ENCODE data around the gene C1QTNF5.

The C1QTNF5 gene

DNA sequence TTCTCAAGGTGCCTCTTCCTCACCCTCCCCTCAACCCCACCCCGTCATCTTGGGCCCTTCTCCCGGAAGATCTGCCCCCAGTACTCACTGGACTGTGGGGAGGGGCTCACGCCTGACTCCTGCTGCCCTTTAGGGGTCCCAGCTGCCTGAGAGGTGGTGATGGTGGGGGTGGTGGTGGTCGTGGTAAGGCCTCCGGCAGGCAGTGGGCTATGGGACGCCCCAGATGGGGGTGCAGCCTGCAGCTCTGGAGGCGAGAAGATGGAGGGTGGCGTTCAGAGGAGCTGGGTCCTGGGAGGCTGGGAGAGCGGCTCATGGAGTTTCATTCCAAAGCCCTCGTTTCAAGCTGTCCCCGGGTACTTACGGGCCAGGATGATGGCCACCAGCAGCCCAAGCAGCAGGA is 5.0 kb upstream of the C1QTNF5 start:
- H2AFZ ChIP-seq (ENCODE audit: low read depth) = no peak overlapping the region
- H3K27me3 ChIP-seq (ENCODE audit: insufficient read depth, low read depth) = peaks cover 11% of the 10 kb centered on the region; the same call in 1 of the 2 replicates
- H3K4me3 ChIP-seq (IDR thresholded peaks at IDR 0.05; ENCODE audit: insufficient read depth, low read depth, low read length) = no peak overlapping the region
- no peaks in the 10 kb centered on the region for H3K79me2 ChIP-seq (ENCODE audit: insufficient read depth, low read depth)
- H3K9ac ChIP-seq = no peak overlapping the region
- no peak overlapping the region for H3K27ac ChIP-seq
- no peak overlapping the region for H3K4me2 ChIP-seq
- H3K4me1 ChIP-seq (ENCODE audit: low read depth, poor library complexity, severe bottlenecking) = no peaks in the 10 kb centered on the region
- H4K20me1 ChIP-seq (ENCODE audit: insufficient read depth) = no peaks in the 10 kb centered on the region
- no peaks in the 10 kb centered on the region for H3K36me3 ChIP-seq (ENCODE audit: insufficient read depth)
- TF ChIP-seq, protein P1, sequence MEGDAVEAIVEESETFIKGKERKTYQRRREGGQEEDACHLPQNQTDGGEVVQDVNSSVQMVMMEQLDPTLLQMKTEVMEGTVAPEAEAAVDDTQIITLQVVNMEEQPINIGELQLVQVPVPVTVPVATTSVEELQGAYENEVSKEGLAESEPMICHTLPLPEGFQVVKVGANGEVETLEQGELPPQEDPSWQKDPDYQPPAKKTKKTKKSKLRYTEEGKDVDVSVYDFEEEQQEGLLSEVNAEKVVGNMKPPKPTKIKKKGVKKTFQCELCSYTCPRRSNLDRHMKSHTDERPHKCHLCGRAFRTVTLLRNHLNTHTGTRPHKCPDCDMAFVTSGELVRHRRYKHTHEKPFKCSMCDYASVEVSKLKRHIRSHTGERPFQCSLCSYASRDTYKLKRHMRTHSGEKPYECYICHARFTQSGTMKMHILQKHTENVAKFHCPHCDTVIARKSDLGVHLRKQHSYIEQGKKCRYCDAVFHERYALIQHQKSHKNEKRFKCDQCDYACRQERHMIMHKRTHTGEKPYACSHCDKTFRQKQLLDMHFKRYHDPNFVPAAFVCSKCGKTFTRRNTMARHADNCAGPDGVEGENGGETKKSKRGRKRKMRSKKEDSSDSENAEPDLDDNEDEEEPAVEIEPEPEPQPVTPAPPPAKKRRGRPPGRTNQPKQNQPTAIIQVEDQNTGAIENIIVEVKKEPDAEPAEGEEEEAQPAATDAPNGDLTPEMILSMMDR (conservative IDR thresholded peaks at IDR 0.05; ENCODE audit: low read depth, low read length) = no peak

GRCh38 chr11:119344291-119345010 is 3.8 kb upstream of the C1QTNF5 start:
- Histone ChIP-seq H3K4me3 (IDR thresholded peaks at IDR 0.05; ENCODE audit: insufficient read depth, low read depth, low read length) (no peak overlapping the region), H3K4me2 (no peak overlapping the region), H3K27ac (no peak overlapping the region), H2AFZ (ENCODE audit: low read depth) (no peak overlapping the region), H3K36me3 (ENCODE audit: insufficient read depth) (no peaks in the 10 kb centered on the region), H3K27me3 (ENCODE audit: insufficient read depth, low read depth) (peaks cover 10% of the 10 kb centered on the region; the same call in 1 of the 2 replicates), H4K20me1 (ENCODE audit: insufficient read depth) (no peaks in the 10 kb centered on the region), H3K4me1 (ENCODE audit: low read depth, poor library complexity, severe bottlenecking) (no peaks in the 10 kb centered on the region), H3K79me2 (ENCODE audit: insufficient read depth, low read depth) (no peaks in the 10 kb centered on the region), H3K9ac (no peak overlapping the region)
- TF ChIP-seq, protein P1 (conservative IDR thresholded peaks at IDR 0.05; ENCODE audit: low read depth, low read length) = no peak

GRCh38 chr11:119343726-119344125 is 3.0 kb upstream of the C1QTNF5 start:
- Histone ChIP-seq H3K27ac (no peak overlapping the region), H2AFZ (ENCODE audit: low read depth) (no peak overlapping the region), H4K20me1 (ENCODE audit: insufficient read depth) (no peaks in the 10 kb centered on the region), H3K4me1 (ENCODE audit: low read depth, poor library complexity, severe bottlenecking) (no peaks in the 10 kb centered on the region), H3K4me3 (IDR thresholded peaks at IDR 0.05; ENCODE audit: insufficient read depth, low read depth, low read length) (no peak overlapping the region), H3K4me2 (no peak overlapping the region), H3K27me3 (ENCODE audit: insufficient read depth, low read depth) (peaks cover 10% of the 10 kb centered on the region; the same call in 1 of the 2 replicates), H3K36me3 (ENCODE audit: insufficient read depth) (no peaks in the 10 kb centered on the region), H3K9ac (no peak overlapping the region), H3K79me2 (ENCODE audit: insufficient read depth, low read depth) (no peaks in the 10 kb centered on the region)
- TF ChIP-seq, protein P1 (conservative IDR thresholded peaks at IDR 0.05; ENCODE audit: low read depth, low read length) = no peak

GRCh38 chr11:119342362-119343130 is 1.9 kb upstream of the C1QTNF5 start:
- TF ChIP-seq, protein P1 (conservative IDR thresholded peaks at IDR 0.05; ENCODE audit: low read depth, low read length) = no peak
- Histone ChIP-seq H3K36me3 (ENCODE audit: insufficient read depth) (no peaks in the 10 kb centered on the region), H3K27me3 (ENCODE audit: insufficient read depth, low read depth) (peaks cover 4% of the 10 kb centered on the region; the same call in 1 of the 2 replicates), H3K9ac (no peak overlapping the region), H3K4me3 (IDR thresholded peaks at IDR 0.05; ENCODE audit: insufficient read depth, low read depth, low read length) (no peak overlapping the region), H3K27ac (no peak overlapping the region), H3K79me2 (ENCODE audit: insufficient read depth, low read depth) (no peaks in the 10 kb centered on the region), H4K20me1 (ENCODE audit: insufficient read depth) (no peaks in the 10 kb centered on the region), H3K4me2 (no peak overlapping the region), H2AFZ (ENCODE audit: low read depth) (no peak overlapping the region), H3K4me1 (ENCODE audit: low read depth, poor library complexity, severe bottlenecking) (no peaks in the 10 kb centered on the region)
